HG03045 (cell line): ENCODE data around the gene AGPAT3.

Experiments used
- ATAC-seq: cut with Tn5 transposase; IDR thresholded peaks from one replicate; pipeline ENCODE4 v1.9.1; 2021; ENCODE audit warnings: mild to moderate bottlenecking, moderate library complexity; ENCODE audit not compliant: unreplicated experiment

Gene AGPAT3

DNA sequence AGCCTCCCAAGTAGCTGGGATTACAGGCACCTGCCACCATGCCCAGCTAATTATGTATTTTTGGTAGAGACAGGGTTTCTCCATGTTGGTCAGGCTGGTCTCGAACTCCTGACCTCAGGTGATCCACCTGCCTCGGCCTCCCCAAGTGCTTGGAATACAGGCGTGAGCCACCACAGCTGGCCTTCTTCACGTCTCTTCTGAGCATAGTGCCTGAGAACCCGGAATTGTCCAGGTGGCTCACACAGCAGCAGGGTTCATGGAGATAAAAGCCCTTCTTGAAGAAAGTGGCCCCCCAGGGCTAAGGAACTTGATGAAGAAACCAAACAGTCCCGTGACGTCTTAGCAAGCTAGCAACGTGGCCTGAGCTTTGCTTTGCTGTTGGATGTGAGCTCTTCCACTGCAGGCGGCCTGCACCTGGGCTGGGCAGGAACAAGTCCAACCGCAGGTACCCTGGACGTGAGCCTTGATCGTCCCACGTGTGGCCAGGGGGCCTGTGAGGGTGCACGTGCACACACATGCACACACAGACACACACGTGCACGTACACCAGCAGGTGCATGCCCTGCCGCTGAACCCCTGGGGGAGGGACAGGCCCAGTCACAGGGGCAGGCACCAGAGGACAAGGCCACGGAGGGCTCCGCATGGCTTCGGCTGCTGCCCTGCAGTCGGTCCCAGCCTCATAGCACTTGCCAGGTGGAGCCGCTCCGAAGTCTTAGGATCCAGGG lies 123.6 kb downstream of the AGPAT3 start:
- ATAC-seq: no peak

DNA sequence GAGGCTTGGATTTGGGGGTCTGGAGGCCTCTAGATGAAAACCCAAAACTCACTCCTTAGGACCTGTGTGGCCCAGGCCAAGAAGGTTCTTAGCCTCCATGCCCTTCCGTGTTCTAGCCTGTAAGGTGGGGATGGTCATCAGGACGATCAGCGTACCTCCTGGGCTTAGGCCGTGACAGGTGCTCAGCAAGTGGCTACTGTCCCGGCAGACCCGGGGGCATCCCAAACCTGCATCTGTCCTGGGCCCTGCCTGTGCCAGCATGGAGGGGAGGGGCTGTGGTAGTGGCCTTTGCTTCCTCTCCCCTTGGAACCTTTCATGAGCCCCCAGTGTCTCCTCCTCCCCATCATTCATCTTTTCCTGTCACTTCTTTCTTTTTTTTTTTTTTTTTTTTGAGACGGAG lies 124.4 kb downstream of the AGPAT3 start:
- no peak for ATAC-seq

DNA sequence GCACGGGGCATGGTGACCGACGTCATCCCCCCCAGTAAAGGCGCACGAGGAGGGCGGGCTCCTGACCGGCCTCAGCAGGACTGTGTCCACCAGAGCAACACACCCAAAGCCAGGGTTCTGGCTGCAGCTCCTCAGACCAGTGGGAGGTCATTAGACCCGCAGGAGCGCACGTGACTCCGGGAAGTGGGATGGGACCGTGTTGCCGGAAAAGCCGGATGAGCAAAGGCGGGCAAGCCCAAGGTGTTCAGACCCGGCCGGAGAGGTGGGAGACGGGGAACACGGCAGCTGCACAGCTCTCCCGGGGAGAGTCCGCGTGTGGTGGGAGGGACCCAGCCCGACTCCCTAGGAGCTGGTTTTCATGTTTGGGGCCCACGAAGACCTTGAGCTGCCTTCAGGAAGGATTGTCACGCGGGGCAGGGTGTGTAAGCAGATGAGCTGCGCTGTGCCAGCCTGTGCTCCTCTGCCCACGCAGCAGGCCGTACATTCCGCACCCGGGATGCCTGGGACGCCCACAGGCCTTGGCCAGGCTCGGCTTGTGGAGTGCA lies 126.5 kb downstream of the AGPAT3 start:
- ATAC-seq: no peak

GRCh38 chr21:43992121-43992520 lies 127.1 kb downstream of the AGPAT3 start:
- ATAC-seq: no peak

GRCh38 chr21:43993420-43993934 lies 128.5 kb downstream of the AGPAT3 start:
- no peak for ATAC-seq

DNA sequence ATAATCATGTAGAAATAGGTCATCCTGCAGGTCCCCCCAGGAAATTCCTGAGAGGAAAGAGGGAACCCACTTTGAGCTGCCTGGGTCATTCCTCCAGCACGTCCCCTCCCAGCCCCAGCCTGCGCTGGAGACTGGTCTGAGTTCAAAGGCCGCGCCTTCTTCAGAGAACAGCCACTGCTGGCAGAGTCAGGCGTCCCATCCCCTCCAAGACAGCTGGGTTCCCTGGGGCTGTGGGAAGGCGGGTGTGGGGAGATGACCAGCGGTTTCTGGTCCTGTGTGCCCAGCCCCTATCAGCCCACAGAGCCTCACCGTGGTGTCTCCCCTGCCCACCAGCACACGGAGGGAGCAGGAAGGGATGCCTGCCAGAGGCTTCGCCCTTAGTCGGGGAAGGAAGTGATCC lies 129.1 kb downstream of the AGPAT3 start:
- ATAC-seq: no peak

DNA sequence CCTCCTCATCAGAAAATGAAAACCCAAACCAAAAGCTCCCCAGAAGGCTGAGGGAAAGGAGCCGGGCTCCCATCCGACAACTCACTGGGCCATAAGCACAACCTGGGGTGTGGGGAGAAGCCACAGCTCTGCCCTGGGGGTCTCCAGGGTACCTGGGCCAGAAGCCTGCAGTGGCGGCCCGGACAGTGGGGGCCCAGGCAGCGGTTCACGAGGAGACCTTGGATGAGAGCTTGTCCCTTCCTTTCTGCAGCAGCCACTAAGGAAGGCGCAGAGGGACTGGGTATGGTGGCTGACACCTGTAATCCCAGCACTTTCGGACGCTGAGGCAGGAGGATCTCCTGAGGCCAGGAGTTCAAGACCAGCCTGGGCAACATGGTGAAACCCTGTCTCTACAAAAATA lies 129.6 kb downstream of the AGPAT3 start:
- ATAC-seq: no peak

DNA sequence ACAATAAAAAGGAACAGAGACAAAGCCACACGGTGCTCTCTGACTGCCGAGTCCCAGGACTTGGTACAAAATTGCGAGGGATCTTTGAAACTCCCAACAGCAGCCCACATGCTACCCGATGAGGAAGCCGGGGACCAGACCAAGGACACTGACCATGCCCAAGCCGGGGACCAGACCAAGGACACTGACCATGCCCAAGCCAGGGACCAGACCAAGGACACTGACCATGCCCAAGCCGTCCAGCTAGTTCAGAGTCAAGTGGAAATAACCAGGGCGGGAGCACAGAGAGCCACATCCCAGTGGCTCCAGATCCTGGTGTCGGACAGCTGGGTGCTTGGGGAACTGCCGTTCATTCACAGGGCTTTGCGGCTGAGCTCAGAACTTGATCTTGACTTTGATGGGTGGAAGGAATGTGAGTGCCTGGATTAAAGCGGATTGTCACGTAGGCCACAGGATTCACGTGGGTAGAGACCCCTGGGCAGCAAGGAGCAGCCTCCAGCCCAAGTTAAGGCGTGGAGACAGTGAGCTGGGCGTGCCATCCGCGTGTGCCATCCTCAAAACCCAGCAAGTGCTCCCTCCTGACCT lies 130.6 kb downstream of the AGPAT3 start:
- ATAC-seq: no peak

GRCh38 chr21:43997766-43998742 lies 133.0 kb downstream of the AGPAT3 start:
- ATAC-seq: no peak

DNA sequence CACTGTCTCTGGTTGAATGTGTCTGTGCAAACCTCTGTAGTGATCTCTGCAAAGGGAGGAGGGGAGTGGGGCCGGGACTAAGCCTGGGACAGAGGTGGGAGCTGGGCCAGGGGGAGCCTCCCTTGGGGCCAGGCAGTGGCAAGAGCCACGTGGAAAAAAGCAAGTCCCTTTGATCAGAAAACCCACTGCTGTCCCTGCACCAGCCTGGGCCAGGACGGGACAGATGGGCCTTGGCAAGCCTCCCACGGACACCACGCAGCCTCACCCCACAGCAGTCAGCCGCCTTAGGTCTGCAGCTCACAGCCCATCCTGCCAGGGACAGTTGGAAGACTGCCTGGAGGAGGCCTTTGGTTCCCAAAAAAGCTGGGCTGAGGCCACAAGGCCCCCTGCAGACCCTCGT lies 135.3 kb downstream of the AGPAT3 start:
- no peak for ATAC-seq

GRCh38 chr21:44002511-44002910 lies 137.5 kb downstream of the AGPAT3 start:
- ATAC-seq: no peak

DNA sequence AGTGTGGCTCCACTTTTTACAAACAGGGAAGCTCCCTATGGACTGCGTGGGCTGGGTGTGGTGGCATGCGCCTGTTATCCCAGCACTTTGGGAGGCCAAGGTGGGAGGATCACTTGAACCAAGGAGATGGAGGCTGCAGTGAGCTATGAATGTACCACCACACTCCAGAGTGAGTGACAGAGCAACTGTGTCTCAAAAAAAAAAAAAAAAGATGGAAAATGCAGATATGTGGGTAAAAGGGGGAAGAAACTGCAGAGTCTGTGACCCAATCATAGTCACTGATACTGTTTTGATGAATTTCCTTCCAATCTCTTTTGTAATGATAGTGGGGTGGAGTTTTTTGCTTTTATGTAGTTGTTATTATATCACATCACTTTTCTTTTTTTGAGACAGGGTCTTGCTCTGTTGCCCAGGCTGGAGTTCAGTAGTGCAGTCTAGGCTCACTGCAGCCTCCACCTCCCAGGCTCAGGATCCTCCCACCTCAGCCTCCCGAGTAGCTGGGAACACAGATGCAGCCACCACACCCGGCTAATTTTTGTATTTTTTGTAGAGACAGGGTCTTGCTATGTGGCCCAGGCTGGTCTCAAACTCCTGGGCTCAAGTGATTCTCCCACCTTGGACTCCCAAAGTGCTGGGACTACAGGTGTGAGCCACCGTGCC lies 138.4 kb downstream of the AGPAT3 start:
- ATAC-seq: no peak

DNA sequence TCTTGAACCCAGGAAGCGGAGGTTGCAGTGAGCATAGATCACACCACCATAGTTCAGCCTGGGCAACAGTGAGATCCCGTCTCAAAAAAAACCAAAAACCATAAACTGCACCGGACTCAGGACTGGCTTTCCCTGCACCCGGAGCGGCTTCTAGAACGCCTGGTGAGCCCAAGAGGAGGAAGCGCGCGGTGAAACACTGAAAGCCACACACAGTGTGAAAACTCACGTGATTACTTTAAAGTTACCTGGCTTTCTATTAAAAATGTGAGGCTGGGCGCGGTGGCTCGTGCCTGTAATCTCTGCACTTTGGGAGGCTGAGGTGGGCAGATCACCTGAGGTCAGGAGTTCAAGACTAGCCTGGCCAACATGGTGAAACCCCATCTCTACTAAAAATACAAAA lies 140.0 kb downstream of the AGPAT3 start:
- ATAC-seq: no peak

DNA sequence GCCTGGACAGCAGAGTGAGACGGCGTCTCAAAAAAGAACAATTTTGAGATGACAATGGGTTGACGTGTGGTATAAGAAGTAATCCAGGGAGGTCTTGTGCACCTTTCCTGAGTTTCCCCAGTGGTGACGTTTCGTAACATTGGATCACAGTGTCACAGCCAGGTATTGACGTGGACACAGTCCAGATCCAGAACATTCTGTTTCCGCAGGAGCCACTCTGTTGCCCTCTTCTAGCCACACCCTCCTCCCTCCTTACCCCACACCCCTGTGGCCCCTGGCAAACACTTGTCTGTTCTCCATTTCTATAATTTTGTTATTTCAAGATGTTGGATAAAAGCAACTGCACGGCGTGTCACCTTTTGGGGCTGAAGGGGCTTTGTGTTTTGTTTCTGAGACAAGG lies 140.6 kb downstream of the AGPAT3 start:
- no peak for ATAC-seq

GRCh38 chr21:44006017-44006619 lies 141.1 kb downstream of the AGPAT3 start:
- no peak for ATAC-seq

- no peak for ATAC-seq
Measured at GRCh38 chr21:44006656-44007055, 141.6 kb downstream of the AGPAT3 start.

DNA sequence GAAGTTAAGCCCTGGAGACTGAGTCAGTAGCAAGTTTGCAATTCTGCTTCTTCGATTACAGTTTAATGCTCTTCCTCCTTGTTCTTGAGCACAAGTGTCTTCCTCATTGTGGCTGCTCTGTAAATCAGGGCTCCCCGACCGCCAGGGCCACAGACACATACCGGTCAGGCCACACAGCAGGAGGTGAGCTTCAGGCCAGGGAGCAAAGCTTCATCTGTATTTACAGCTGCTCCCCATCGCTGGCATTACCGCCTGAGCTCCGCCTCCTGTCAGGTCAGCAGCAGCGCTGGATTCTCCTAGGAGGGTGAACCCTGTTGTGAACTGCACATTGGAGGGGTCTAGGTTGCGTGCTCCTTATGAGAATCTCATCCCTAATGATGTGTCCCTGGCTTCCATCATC lies 145.4 kb downstream of the AGPAT3 start:
- no peak for ATAC-seq

- no peak for ATAC-seq
Measured at GRCh38 chr21:44011123-44011522, 146.1 kb downstream of the AGPAT3 start.

- peak; percentile 79 for ATAC-seq
Measured at GRCh38 chr21:44011579-44012473, 146.8 kb downstream of the AGPAT3 start, which contains the start of gene TRAPPC10. Gene TRAPPC10 (plus strand): TSS chr21:44012309. CDS start chr21:44012494, 185 bp downstream.
